NCI-H1417 treated with DMSO at 0.1 percent for 48 hours (cell line): ENCODE measurements around the gene TRIM15.

Experiments used
- DNase-seq: peaks from one replicate; lab custom pipeline; 2025; lab: John Stamatoyannopoulos, UW

The TRIM15 gene

GRCh38 chr6:30145818-30146217 lies 17.5 kb upstream of the TRIM15 start:
- no peak for DNase-seq

- DNase-seq, result no peak
These were observed 16.2 kb upstream of the TRIM15 start for GRCh38 chr6:30147096-30147495.

- DNase-seq, result no peak
These were observed 14.1 kb upstream of the TRIM15 start for GRCh38 chr6:30149234-30149633.

GRCh38 chr6:30149858-30150550 lies 13.3 kb upstream of the TRIM15 start:
- DNase-seq, result no peak

GRCh38 chr6:30150671-30151395 lies 12.5 kb upstream of the TRIM15 start:
- no peak for DNase-seq

GRCh38 chr6:30151580-30151979 lies 11.8 kb upstream of the TRIM15 start:
- DNase-seq, result no peak

GRCh38 chr6:30152016-30152673 lies 11.2 kb upstream of the TRIM15 start:
- no peak for DNase-seq

GRCh38 chr6:30152910-30153610 lies 10.3 kb upstream of the TRIM15 start:
- no peak for DNase-seq

- DNase-seq, result no peak
These were observed 9.3 kb upstream of the TRIM15 start for GRCh38 chr6:30154061-30154460.

GRCh38 chr6:30154709-30155519 lies 8.4 kb upstream of the TRIM15 start:
- DNase-seq, result no peak

GRCh38 chr6:30155520-30156261 lies 7.7 kb upstream of the TRIM15 start:
- DNase-seq, result no peak

- DNase-seq, result no peak
These were observed 7.1 kb upstream of the TRIM15 start for GRCh38 chr6:30156262-30156599.

- no peak for DNase-seq
These were observed 6.6 kb upstream of the TRIM15 start for GRCh38 chr6:30156774-30157173.

- no peak for DNase-seq
These were observed 5.8 kb upstream of the TRIM15 start for GRCh38 chr6:30157581-30157980.

GRCh38 chr6:30157999-30158398 lies 5.3 kb upstream of the TRIM15 start:
- DNase-seq, result no peak

GRCh38 chr6:30158475-30159040 lies 4.8 kb upstream of the TRIM15 start:
- DNase-seq, result no peak

- DNase-seq, result no peak
These were observed 3.1 kb upstream of the TRIM15 start for GRCh38 chr6:30160008-30160784.

- DNase-seq, result no peak
These were observed 2.4 kb upstream of the TRIM15 start, which contains the start of gene TRIM10 for GRCh38 chr6:30160785-30161531. Gene TRIM10, minus strand, starts transcription at chr6:30161211. Its CDS starts 353 bp downstream, at chr6:30160858.
